HG03520 (cell line): Measurements from ENCODE around the gene ABLIM3.

Source experiments
- ATAC-seq: cut with Tn5 transposase; IDR thresholded peaks from one replicate; pipeline ENCODE4 v1.9.1; 2021; ENCODE audit warnings: mild to moderate bottlenecking, moderate library complexity; ENCODE audit not compliant: unreplicated experiment

ABLIM3 gene

DNA sequence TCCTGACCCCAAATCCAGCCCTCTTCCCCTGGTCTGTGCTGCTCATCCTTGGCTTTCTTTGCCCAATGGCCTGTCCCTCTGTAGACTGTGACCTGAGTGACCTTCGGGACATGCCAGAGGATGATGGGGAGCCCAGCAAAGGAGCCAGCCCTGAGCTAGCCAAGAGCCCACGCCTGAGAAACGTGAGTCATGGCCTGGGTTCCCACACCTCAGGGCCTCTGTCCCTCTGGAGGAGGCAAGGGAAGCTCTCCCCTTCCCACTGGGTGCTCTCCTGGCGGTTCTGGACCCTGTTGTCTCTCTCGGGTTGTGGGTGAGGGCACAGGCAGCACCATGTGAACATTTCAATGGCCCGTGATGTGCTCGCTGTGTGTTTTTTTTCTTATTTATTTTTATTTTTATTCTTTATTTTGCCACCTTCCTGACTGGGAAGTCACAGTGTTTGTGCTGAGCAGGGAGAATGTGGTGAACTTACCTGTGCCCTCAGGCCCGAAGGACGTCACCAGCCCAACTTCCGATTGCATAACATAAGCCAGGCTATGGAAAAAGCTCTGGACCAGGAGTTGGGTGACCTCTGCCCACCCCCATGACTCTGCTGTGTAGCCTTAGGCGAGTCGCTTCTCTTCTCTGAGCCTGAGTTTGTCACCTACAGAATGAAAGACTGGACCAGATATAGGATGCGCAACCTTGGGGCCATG is 159.9 kb downstream of the ABLIM3 start:
- no peak for ATAC-seq

DNA sequence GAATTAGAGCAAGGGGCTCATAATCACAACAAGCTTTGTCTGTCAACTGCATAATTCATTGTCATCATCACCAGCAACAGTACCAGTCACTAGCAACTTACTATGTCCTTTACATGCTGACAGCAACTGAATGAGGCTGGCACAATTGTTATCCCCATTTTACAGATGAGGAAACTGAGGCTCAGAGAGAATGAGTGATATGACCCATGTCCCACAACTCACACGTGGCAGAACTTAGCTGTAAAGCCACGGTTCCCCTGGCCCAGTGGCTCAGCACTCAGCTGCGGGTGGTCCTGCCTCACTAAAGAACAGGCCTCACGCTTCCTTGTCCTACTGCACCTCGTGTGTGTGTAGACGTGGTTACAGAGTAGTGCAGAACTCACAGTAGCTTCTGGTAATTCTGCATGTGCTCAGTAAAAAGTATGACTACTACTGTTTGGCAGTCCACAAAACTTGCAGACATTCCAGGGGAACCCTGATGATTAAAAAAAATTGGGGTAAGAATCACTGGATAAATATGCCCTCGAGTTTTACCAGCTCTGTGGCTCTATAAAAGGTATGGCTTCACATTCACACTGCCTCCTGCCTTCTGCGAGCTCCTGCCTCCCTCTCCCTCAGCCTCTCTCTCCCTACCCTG is 160.6 kb downstream of the ABLIM3 start:
- ATAC-seq, result no peak

GRCh38 chr5:149302641-149303040 is 161.3 kb downstream of the ABLIM3 start:
- no peak for ATAC-seq

GRCh38 chr5:149303210-149303609 is 161.9 kb downstream of the ABLIM3 start:
- no peak for ATAC-seq

DNA sequence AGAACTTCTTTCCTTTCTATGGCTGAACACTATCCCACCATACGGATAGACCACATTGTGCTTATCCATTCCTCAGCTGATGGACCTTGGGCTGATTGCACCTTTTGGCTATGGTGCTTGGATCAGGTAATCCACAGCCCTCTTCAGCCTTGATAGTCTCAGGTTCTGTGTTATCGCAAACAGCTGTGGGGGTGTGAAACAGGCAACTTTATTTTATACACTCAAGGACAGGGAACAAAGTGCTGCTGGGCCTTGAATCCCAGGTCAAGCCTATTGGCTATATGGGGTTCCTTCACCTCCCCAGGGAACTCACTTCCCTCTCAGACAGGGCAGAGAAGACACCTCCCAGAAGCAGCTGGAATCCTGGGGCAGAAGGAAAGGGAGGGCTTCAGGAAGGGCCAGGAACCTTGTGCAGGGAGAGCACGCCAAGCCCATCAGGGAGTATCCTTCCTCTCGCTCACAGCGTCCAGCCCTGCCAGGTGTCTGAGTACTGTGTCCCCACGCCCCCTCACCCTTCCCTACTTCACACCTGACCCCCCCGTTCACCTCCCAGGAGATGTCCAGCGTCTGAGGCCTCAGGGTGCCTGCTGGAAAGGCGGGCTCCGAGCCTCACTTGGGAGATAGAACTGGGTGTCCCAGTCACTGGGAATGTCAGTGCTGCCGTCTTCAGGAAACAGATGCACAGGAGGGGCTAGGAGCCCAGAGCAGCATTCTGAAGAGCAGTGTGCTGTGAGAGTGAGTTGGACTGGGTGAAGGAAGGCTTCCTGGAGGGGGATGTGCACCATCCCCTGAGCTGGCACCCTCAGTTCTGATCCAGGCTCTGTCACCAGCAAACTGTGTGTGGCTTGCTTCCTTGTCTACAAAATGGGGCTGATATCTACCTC is 163.1 kb downstream of the ABLIM3 start:
- no peak for ATAC-seq

GRCh38 chr5:149309354-149309753 is 168.1 kb downstream of the ABLIM3 start:
- no peak for ATAC-seq
